SIG-M5 treated with dmso at 0.1 percent for 504 hours (cell line): ENCODE data around the gene PLCXD3.

Source experiments
- DNase-seq: peaks from one replicate; lab custom pipeline; 2025; ENCODE audit not compliant: unreplicated experiment; lab: John Stamatoyannopoulos, UW

PLCXD3 gene

GRCh38 chr5:41415242-41415641, 95.2 kb downstream of the PLCXD3 start:
- no peak for DNase-seq

- DNase-seq: peak; percentile 1
Measured at GRCh38 chr5:41414598-41414997, 95.8 kb downstream of the PLCXD3 start.

- no peak for DNase-seq
Measured at GRCh38 chr5:41413074-41413473, 97.3 kb downstream of the PLCXD3 start.

- DNase-seq: no peak
Measured at GRCh38 chr5:41412496-41412895, 97.9 kb downstream of the PLCXD3 start.

- DNase-seq: peak; percentile 1
Measured at GRCh38 chr5:41410737-41411136, 99.7 kb downstream of the PLCXD3 start.

- DNase-seq: no peak
Measured at GRCh38 chr5:41410307-41410706, 100.1 kb downstream of the PLCXD3 start.

GRCh38 chr5:41408676-41409443, 101.5 kb downstream of the PLCXD3 start:
- DNase-seq: no peak

- no peak for DNase-seq
Measured at GRCh38 chr5:41406936-41407335, 103.5 kb downstream of the PLCXD3 start.

GRCh38 chr5:41406424-41406823, 104.0 kb downstream of the PLCXD3 start:
- no peak for DNase-seq

GRCh38 chr5:41404757-41405156, 105.6 kb downstream of the PLCXD3 start:
- no peak for DNase-seq

- no peak for DNase-seq
Measured at GRCh38 chr5:41403846-41404245, 106.6 kb downstream of the PLCXD3 start.

GRCh38 chr5:41402845-41403244, 107.6 kb downstream of the PLCXD3 start:
- DNase-seq: no peak

GRCh38 chr5:41399839-41400238, 110.6 kb downstream of the PLCXD3 start:
- no peak for DNase-seq

- no peak for DNase-seq
Measured at GRCh38 chr5:41392016-41392415, 118.4 kb downstream of the PLCXD3 start.

GRCh38 chr5:41374631-41375030, 135.8 kb downstream of the PLCXD3 start:
- DNase-seq: no peak

GRCh38 chr5:41373230-41373629, 137.2 kb downstream of the PLCXD3 start:
- DNase-seq: no peak

- DNase-seq: no peak
Measured at GRCh38 chr5:41371738-41372137, 138.7 kb downstream of the PLCXD3 start.

GRCh38 chr5:41370482-41370881, 139.9 kb downstream of the PLCXD3 start:
- no peak for DNase-seq

GRCh38 chr5:41369799-41370198, 140.6 kb downstream of the PLCXD3 start:
- DNase-seq: no peak

GRCh38 chr5:41368158-41368557, 142.2 kb downstream of the PLCXD3 start:
- DNase-seq: no peak

- DNase-seq: no peak
Measured at GRCh38 chr5:41365369-41365768, 145.0 kb downstream of the PLCXD3 start.

GRCh38 chr5:41364346-41364745, 146.1 kb downstream of the PLCXD3 start:
- DNase-seq: no peak

GRCh38 chr5:41363343-41363986, 146.9 kb downstream of the PLCXD3 start:
- DNase-seq: no peak
